Nasal cavity respiratory epithelium epithelial cell of viscerocranial mucosa (primary cell): ENCODE results near the gene ZFPM1. TPM values are rescaled to one million over a fixed set of nuclear protein-coding genes. Genes with fewer than 3 reads are reported as not detected.

Source experiments
- total RNA-seq: library from RNA; depleted of rRNA; stranded (reverse); fragments of >200 nt; gene quantifications from 2 replicates; pipeline ENCODE4 v1.2.3, GENCODE V29; 2014

Gene ZFPM1
- total RNA-seq = 1.7 and 2.8 TPM in 2 replicates

GRCh38 chr16:88453217-88453531 lies at the start of gene ZFPM1:
TSS of gene ZFPM1 (plus strand) at chr16:88453280. CDS start at chr16:88453639, 359 bp downstream.

GRCh38 chr16:88569985-88570690 lies 117.1 kb downstream of the ZFPM1 start, which contains the start of gene ZC3H18:
TSS of gene ZC3H18 (plus strand) at chr16:88570403. CDS start at chr16:88577124, 6,721 bp downstream.

Other genes starting within 250 kb of the ZFPM1 start
- gene ZNF469, start 70.3 kb upstream of the ZFPM1 start, total RNA-seq = under 0.01 and 1.9 TPM in 2 replicates
- gene ZC3H18, start 117.1 kb downstream of the ZFPM1 start, total RNA-seq = 15.4 and 23.5 TPM in 2 replicates
- gene IL17C, start 185.3 kb downstream of the ZFPM1 start, total RNA-seq = not detected in 2 replicates
- gene CYBA, start 197.8 kb downstream of the ZFPM1 start, total RNA-seq = 68.4 and 105 TPM in 2 replicates
- 40.2 and 42.0 TPM in 2 replicates for gene MVD, start 209.8 kb downstream of the ZFPM1 start, total RNA-seq
- under 0.01 TPM in 1 of 2 replicates, not detected in the other for gene SNAI3, start 233.2 kb downstream of the ZFPM1 start, total RNA-seq